HG03460 (cell line): ENCODE measurements around the gene KLHL11.

Experiments
- ATAC-seq: cut with Tn5 transposase; IDR thresholded peaks from one replicate; pipeline ENCODE4 v1.9.1; 2021; ENCODE audit not compliant: unreplicated experiment

KLHL11 gene

GRCh38 chr17:41811549-41812380, 53.5 kb downstream of the KLHL11 start, which contains the start of gene P3H4:
P3H4 (minus strand) TSS chr17:41811949; CDS start chr17:41811915, 34 bp downstream.
- ATAC-seq: peak; percentile 66

GRCh38 chr17:41810659-41811548, 54.3 kb downstream of the KLHL11 start:
- ATAC-seq: no peak

GRCh38 chr17:41806685-41807445, 58.4 kb downstream of the KLHL11 start:
- no peak for ATAC-seq
